ENCODE results near the gene PDE2A. TPM values are rescaled to one million over a fixed set of nuclear protein-coding genes. Genes with fewer than 3 reads are reported as not detected.

PDE2A gene
- total RNA-seq, 2 donors from 2014 or later: 3.7 to 13.3 TPM

DNA sequence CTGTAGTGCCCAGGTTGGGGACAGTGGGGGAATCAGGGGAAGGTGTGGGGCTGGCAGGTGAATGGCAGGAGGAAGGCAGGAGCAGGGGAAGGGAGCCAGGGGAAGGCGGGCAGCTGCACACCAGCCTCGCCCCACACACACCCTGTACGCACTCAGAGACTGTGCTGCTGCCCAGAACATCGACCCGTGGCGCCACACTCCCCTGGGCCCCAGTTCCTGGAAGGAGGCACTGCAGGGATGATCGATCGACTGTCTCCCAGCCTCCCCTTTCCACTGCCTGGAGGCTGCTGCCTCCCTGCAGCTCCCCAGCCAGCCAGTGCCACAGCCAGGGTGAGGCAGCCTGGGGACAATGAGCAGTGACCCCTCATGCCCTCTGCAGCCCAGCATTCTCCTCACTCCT lies 19.2 kb downstream of the PDE2A start:
- peaks cover 3% of the 10 kb centered on the region for H3K4me1 ChIP-seq (ENCODE audit: control insufficient read depth, insufficient read depth, low read length)
- TF ChIP-seq, protein P1, sequence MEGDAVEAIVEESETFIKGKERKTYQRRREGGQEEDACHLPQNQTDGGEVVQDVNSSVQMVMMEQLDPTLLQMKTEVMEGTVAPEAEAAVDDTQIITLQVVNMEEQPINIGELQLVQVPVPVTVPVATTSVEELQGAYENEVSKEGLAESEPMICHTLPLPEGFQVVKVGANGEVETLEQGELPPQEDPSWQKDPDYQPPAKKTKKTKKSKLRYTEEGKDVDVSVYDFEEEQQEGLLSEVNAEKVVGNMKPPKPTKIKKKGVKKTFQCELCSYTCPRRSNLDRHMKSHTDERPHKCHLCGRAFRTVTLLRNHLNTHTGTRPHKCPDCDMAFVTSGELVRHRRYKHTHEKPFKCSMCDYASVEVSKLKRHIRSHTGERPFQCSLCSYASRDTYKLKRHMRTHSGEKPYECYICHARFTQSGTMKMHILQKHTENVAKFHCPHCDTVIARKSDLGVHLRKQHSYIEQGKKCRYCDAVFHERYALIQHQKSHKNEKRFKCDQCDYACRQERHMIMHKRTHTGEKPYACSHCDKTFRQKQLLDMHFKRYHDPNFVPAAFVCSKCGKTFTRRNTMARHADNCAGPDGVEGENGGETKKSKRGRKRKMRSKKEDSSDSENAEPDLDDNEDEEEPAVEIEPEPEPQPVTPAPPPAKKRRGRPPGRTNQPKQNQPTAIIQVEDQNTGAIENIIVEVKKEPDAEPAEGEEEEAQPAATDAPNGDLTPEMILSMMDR (conservative IDR thresholded peaks at IDR 0.05): no peak
- Mint-ChIP-seq H3K9me3 (no peaks in the 10 kb centered on the region), H3K4me3 (no peak overlapping the region), H3K27ac (no peak overlapping the region), H3K27me3 (ENCODE audit: insufficient read depth) (peaks cover 1% of the 10 kb centered on the region), H3K36me3 (ENCODE audit: low read depth) (no peaks in the 10 kb centered on the region), H3K4me1 (peaks cover 6% of the 10 kb centered on the region)
- H3K27me3 ChIP-seq (ENCODE audit: control insufficient read depth, insufficient read depth, low read length, poor library complexity, severe bottlenecking): no peaks in the 10 kb centered on the region
- H3K36me3 ChIP-seq (ENCODE audit: control insufficient read depth, insufficient read depth, low read length): no peaks in the 10 kb centered on the region
- no peak for DNase-seq
- no peak overlapping the region for H3K9ac ChIP-seq (ENCODE audit: extremely low read depth, low read length, poor library complexity, severe bottlenecking)
- WGBS, 2 experiments (ENCODE audit: insufficient coverage in 1 of 2, insufficient read length in 1 of 2): 89 to 91% methylated on average over 6 to 8 of the region's 8 CpGs
- no peak overlapping the region for H3K27ac ChIP-seq (ENCODE audit: low read depth, low read length)
- no peaks in the 10 kb centered on the region for H3K9me3 ChIP-seq (ENCODE audit: control insufficient read depth, low read length)
- H3K4me3 ChIP-seq (ENCODE audit: low read length): no peak overlapping the region

DNA sequence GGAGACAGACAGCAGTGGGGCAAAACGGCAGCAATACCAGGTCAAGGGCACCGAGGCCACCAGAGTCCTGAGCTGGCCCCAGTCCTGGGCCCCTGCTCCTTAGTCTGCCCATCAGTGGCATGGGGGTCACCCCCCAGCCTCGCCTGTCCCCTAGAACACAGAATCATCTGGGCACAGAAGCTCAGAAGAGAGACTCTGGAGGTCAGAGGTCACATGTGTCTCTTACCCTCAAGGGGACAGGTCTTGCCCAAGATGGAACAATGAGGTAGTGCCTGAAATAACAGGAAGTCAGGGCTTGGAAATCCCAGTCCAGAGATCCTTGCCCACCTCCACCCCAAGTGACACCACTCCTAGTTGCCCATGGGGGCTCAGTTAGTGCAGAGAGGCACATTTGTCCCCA lies 20.6 kb downstream of the PDE2A start:
- Histone ChIP-seq H3K4me3 (ENCODE audit: low read length) (no peak overlapping the region), H3K36me3 (ENCODE audit: control insufficient read depth, insufficient read depth, low read length) (no peaks in the 10 kb centered on the region), H3K27ac (ENCODE audit: low read depth, low read length) (peak overlapping the region; percentile 87), H3K4me1 (ENCODE audit: control insufficient read depth, insufficient read depth, low read length) (peaks cover 3% of the 10 kb centered on the region), H3K9me3 (ENCODE audit: control insufficient read depth, low read length) (no peaks in the 10 kb centered on the region), H3K27me3 (ENCODE audit: control insufficient read depth, insufficient read depth, low read length, poor library complexity, severe bottlenecking) (no peaks in the 10 kb centered on the region), H3K9ac (ENCODE audit: extremely low read depth, low read length, poor library complexity, severe bottlenecking) (no peak overlapping the region)
- H3K36me3 Mint-ChIP-seq (ENCODE audit: low read depth): no peaks in the 10 kb centered on the region
- no peaks in the 10 kb centered on the region for H3K9me3 Mint-ChIP-seq
- TF ChIP-seq, protein P1 (conservative IDR thresholded peaks at IDR 0.05): no peak
- H3K4me1 Mint-ChIP-seq: peaks cover 6% of the 10 kb centered on the region
- no peak overlapping the region for H3K4me3 Mint-ChIP-seq
- H3K27ac Mint-ChIP-seq: no peak overlapping the region
- no peak for DNase-seq
- WGBS, 2 experiments (ENCODE audit: insufficient coverage in 1 of 2, insufficient read length in 1 of 2): 89 to 100% methylated on average over 2 to 3 of the region's 3 CpGs
- H3K27me3 Mint-ChIP-seq (ENCODE audit: insufficient read depth): peaks cover 3% of the 10 kb centered on the region

- no peaks in the 10 kb centered on the region for H3K9me3 ChIP-seq (ENCODE audit: control insufficient read depth, low read length)
- Mint-ChIP-seq H3K9me3 (no peaks in the 10 kb centered on the region), H3K27ac (no peak overlapping the region), H3K27me3 (ENCODE audit: insufficient read depth) (peaks cover 3% of the 10 kb centered on the region), H3K36me3 (ENCODE audit: low read depth) (no peaks in the 10 kb centered on the region), H3K4me1 (peaks cover 6% of the 10 kb centered on the region), H3K4me3 (no peak overlapping the region)
- H3K27ac ChIP-seq (ENCODE audit: low read depth, low read length): peak overlapping the region; percentile 87
- H3K36me3 ChIP-seq (ENCODE audit: control insufficient read depth, insufficient read depth, low read length): no peaks in the 10 kb centered on the region
- no peak overlapping the region for H3K9ac ChIP-seq (ENCODE audit: extremely low read depth, low read length, poor library complexity, severe bottlenecking)
- peaks cover 3% of the 10 kb centered on the region for H3K4me1 ChIP-seq (ENCODE audit: control insufficient read depth, insufficient read depth, low read length)
- 50 to 53% methylated on average over 10 to 13 of the region's 13 CpGs for WGBS, 2 experiments (ENCODE audit: insufficient coverage in 1 of 2, insufficient read length in 1 of 2)
- H3K4me3 ChIP-seq (ENCODE audit: low read length): no peak overlapping the region
- TF ChIP-seq, protein P1 (conservative IDR thresholded peaks at IDR 0.05): no peak
- peak; percentile 90 for DNase-seq
- H3K27me3 ChIP-seq (ENCODE audit: control insufficient read depth, insufficient read depth, low read length, poor library complexity, severe bottlenecking): no peaks in the 10 kb centered on the region
Measured at GRCh38 chr11:72652873-72653630, 21.2 kb downstream of the PDE2A start.

All from endodermal cell (in vitro differentiated cells).